ENCODE results near the gene PTPRT.

The PTPRT gene

GRCh38 chr20:42507874-42508273 lies 681.8 kb downstream of the PTPRT start:
- DNase-seq = no peak

- DNase-seq = no peak
These were observed 683.3 kb downstream of the PTPRT start for GRCh38 chr20:42506397-42506796.

DNA sequence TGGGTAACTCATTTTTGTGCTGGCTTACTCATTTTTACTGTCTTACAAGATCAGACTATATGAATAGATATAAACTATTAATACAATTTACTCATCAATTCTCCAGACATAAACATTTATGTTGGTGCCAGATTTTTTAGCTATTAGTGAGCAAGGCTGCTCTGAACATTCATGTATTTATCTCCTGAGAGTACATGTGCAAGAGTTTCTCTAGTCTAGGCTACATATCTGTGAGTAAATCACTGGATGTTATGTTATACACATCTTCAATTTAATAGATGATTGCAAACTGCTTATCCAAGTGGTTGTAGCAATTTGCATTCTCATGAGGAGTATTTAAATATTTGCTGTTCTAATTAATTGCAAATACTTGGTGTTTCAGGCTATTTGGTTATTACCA lies 687.1 kb downstream of the PTPRT start:
- DNase-seq = no peak

DNA sequence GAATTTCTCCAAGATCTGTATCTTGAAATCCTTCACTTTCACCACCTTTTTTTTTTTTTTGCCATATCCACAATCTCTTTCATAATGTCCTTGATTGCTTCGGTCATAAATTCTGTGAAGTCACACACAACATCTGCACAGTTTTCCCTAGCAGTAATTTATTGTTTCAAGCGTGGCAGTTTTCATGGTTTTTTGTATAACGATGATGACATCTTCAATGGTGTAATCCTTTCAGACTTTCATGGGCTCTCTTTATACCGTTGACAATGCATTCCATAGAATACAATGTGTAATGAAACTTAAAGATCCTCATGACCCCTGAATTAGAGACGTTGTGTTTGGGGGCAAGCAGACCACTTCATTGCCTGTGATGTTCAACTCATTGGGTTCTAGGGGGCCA lies 693.1 kb downstream of the PTPRT start:
- no peak for DNase-seq

GRCh38 chr20:42494290-42494689 lies 695.4 kb downstream of the PTPRT start:
- DNase-seq = no peak

- DNase-seq = no peak
These were observed 696.7 kb downstream of the PTPRT start for GRCh38 chr20:42493001-42493400.

GRCh38 chr20:42492290-42492689 lies 697.4 kb downstream of the PTPRT start:
- no peak for DNase-seq

GRCh38 chr20:42485556-42485955 lies 704.1 kb downstream of the PTPRT start:
- DNase-seq = no peak

GRCh38 chr20:42484790-42485375 lies 704.8 kb downstream of the PTPRT start:
- DNase-seq = no peak

DNA sequence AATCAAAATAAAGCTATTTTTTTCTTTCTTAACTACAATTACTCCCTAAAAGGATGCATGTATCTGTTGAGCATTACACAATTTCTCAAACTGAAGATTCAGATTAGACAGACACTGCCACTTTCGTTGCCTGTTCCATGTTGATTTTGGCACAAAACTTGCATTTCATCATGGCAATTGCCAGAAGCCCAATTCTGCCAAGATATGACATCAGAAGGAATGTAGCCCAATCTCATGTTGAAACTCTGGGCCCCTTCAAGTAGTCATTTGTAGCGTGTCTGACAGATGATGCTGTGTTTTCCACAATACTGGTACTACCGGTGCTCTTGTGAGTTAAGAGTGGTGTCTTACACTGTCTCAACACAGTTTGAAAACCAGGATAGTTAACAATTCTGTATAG lies 705.4 kb downstream of the PTPRT start:
- DNase-seq = no peak

- DNase-seq = peak; percentile 9
These were observed 705.9 kb downstream of the PTPRT start for GRCh38 chr20:42483730-42484303.

DNA sequence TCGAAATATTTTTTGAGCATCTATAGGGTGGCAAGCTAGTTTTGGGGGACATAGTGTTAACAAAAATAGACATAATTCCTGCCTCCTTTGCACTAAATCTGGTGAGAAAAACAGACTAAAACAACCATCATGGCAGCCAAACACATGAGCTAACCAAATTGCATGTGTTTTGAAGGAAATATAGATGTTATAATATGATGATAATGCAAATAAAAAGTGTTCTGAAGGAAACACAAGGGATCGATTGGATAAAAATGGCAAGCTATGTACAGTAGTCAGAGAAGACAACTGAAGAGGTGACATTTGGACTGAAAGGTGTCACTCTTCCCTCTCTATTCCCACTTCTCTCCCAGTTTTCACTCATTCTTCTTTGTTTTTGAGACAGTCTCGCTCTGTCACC lies 706.9 kb downstream of the PTPRT start:
- no peak for DNase-seq

- no peak for DNase-seq
These were observed 713.9 kb downstream of the PTPRT start for GRCh38 chr20:42475773-42476172.

DNA sequence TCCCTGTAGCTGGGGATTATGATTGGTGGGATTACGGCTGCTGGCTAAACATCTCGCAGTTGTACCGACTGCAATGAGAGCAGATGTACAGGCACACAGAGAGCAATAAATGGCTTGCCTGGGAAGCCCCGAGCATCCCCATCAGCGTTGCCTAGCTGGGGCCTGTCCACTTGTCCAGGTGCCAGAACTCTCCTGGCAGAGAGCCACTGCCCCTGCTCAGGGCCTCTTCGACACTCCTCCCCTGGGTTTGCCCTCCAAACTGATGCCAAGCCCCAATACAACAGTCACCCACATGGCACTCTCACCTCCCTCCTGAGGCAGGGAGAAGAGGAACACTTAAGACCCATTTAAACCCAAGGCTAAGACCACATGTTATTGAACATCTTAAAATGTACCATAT lies 715.1 kb downstream of the PTPRT start:
- DNase-seq = no peak

- no peak for DNase-seq
These were observed 717.5 kb downstream of the PTPRT start for GRCh38 chr20:42472198-42472597.

- no peak for DNase-seq
These were observed 727.6 kb downstream of the PTPRT start for GRCh38 chr20:42461965-42462593.

DNA sequence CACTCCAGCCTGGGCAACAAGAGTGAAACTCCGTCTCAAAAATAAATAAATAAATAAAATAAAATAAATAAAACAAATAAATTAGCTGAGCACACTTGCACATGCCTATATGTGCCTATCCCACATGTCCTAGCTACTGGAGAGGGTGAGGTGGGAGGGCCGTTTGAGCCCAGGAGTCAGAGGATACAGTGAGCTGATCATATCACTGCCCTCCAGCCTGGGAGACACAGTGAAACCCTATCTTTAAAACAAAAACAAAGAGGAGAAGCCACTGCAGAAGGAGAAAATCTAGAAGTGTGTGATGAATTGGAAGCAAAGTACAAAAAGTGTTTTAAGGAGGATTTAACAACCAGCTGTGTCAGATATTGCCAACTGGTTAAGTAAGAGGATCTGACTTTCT lies 728.4 kb downstream of the PTPRT start:
- no peak for DNase-seq

DNA sequence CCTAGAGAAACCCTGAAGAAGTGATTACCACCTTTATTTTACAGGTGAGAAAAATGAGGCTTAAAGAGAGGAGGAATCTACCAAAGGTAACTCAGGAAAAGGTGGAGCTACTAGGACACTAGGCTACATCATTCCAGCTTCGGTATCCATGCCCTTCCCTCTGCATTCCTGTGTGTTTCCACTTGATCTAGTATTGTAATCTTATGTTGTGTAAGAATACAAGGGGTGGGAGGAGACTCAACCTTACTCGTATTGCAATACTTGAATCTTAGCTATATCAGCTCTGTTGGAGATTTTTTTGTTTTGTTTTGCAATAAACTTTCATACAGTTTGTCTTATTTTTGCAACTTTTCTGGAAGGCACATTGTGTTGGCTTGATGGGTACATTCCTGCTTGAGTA lies 742.4 kb downstream of the PTPRT start:
- no peak for DNase-seq

DNA sequence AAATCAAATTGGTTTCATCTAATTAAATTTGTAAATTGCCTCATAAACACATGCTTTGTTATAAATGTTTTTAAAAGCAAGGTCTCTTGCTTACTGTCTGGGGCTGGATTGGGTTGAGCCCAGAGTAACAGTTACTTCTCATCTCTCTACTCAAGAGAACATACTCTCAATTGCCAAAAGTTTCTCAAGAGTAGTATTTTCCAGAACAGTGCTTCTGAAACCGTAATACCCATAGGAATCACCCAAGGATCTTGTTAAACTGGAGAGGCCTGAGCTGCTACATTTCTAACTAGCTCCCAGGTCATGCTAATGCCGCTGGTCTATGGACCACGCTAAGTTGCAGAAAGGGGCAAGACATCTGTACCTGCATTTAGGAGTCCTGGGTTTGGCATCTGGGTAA lies 744.9 kb downstream of the PTPRT start:
- DNase-seq = no peak

GRCh38 chr20:42443200-42443599 lies 746.5 kb downstream of the PTPRT start:
- no peak for DNase-seq

DNA sequence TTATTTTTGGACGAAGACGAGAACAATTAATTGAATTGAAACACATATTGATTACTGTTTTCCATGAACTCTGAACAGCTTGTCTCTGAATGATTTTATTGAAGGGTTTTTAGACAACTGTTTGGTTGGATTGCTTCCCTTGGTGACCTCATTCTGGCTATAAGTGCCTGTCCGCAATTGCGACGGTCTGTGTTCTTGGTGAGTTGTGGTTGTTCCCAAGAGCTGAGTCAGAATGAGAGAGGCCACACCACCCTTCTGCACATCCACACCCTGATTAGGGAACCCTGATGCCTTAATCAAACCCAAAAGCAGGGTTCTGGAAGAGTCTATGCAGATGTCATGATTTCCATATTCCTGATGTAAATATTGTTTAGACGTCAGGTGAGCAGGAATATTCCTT lies 747.0 kb downstream of the PTPRT start:
- no peak for DNase-seq

DNA sequence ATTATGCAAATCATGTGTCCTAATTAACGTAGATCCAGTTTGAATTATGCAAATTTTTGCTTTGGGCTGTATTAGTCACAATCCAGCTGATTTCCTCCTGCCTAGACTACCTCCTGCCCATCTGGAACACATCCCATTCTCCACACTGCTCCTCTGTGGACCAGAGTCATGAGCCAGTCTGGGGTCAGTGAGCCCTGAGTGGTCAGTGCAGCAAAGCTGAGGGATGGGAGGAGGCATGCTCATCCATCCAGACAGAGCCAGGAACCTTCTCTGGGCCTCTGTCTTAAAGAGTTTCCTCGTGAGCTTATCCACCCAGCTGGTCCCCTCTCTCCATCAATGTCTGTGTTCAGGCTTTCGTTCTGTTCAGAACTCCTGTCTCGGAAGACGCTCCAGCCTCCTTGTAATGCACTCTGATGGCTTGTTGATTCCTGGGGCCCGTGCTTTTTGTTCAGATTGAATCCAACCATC lies 747.8 kb downstream of the PTPRT start:
- no peak for DNase-seq

DNA sequence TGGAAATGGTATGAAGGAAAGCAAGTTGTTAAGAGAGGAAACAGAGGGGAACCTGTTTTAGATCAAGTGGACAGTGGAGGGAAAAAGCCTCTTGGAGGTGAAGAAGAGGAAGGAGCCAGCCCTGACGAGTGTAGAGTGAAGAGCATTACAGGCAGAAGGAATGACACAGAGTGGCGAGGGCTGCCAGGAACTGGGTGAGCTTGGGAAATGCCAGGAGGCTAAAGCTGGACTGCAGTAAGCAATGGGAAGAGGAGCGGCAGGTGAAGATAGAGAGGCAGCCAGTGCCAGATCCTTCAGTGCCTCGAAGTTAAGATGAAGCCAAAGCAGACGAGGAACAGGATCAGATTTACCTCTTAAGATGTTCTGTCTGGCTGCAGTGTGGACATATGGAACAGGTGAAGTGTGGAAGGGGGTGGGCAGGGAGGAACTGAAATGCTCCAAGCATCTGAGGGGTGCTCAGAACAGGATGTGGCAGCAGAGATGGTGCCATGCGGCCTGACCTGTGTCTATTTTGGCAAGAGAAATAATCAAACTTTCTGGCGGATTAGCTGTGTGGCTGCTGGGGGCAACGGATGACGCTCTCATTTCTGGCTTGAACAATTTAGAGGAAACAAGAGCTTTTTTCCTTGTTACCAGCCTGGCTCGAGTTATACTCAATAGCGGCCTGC lies 748.4 kb downstream of the PTPRT start:
- no peak for DNase-seq

GRCh38 chr20:42435230-42435629 lies 754.5 kb downstream of the PTPRT start:
- no peak for DNase-seq

Data from stimulated activated CD4-positive, alpha-beta T cell treated with anti-CD3 and anti-CD28 coated beads, Interleukin-1b, Interleukin-23, amount 100 ng/mL, for 48 hours (primary cell).